Activated effector memory CD4-positive, alpha-beta T cell treated with Interleukin-2 at 50 U/mL for 16 hours (primary cell): Measurements from ENCODE around the gene PC.
"Not testable (repeated sequence)": the region's sequence is repeated elsewhere in the genome, so short reads cannot be mapped to it uniquely, and the experiment has no call there.

Experiments
- DNase-seq: peaks from one replicate; pipeline ENCODE4 v3.0.0-alpha.2; 2020

PC gene

GRCh38 chr11:66958232-66958955 is at the start of gene PC:
Gene PC, minus strand, starts transcription at chr11:66958383. Its CDS starts 86,224 bp downstream, at chr11:66872159.
- peak; percentile 98 for DNase-seq

DNA sequence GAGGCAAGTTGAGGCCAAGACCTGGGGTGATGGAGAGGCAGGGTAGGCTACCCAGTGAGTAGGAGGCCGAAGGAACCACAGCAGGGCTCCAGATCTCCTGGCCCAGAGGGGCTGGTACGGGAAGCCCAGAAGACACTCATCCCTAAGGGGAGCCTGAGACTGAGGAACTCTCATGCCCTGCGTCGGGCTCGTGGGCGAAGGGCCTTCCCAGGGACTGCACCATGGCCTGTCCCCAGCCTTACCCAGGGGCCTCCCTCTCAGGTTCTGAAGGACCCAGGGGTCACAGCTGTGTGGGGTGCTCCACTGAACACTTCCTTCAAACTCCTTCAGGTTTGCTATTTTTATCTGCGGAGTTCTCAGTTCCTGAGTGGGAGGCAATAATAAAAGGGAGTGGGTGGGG is 48.9 kb upstream of the PC start:
- DNase-seq: no peak

DNA sequence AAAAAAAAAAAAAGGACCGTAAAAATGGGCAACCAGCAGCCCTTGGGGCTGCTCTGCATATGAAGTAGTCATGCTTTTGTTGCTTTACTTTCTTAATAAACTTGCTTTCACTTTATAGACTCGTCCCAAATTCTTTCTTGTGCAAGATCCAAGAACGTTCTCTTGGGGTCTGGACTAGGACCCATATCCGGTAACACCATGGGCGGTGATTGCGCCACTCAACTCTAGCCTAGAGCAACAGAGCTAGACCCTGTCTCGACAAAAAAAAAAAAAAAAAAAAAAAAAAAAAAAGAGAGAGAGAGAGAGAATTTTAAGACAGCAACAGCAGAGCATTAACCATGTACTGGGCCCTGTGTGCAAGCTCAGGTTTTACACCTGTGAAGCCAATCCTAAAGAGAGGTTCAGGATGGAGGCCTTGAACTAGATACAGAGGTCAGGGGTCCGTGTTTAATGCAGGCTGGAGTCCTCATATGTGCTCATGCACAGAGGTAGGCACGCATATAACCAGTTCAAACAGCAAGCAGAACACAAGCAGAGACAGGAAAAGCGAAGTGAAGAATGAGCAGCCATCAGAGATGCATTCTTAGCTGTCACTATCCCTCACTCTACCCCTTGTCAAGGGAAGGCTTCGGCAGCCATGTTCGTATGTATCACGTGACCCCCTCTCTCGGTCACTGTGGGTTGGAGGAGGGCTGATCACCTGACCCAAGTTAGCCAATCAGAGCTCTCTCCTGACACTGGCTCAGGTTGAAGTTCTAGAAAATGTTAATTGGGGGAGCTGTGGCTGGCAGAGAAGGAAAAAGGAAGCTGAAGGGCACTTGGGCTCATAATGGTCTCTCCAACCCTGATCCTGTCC is 48.1 kb upstream of the PC start:
- DNase-seq: no peak

DNA sequence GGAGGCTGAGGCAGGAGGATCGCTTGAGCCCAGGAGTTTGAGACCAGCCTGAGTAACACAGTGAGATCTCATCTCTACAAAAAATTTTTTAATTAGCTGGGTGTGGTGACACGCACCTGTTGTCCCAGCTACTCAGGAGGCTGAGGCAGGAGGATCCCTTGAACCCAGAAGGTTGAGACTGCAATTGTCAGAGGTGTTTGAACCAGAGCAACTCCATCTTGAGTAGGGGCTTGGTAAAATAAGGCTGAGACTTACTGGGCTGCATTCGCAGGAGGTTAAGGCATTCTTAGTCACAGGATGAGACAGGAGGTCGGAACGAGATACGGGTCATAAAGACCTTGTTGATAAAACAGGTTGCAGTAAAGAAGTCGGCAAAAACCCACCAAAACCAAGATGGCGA is 47.0 kb upstream of the PC start:
- not testable (repeated sequence) for DNase-seq

GRCh38 chr11:67002921-67003411 is 44.8 kb upstream of the PC start:
- DNase-seq: no peak

DNA sequence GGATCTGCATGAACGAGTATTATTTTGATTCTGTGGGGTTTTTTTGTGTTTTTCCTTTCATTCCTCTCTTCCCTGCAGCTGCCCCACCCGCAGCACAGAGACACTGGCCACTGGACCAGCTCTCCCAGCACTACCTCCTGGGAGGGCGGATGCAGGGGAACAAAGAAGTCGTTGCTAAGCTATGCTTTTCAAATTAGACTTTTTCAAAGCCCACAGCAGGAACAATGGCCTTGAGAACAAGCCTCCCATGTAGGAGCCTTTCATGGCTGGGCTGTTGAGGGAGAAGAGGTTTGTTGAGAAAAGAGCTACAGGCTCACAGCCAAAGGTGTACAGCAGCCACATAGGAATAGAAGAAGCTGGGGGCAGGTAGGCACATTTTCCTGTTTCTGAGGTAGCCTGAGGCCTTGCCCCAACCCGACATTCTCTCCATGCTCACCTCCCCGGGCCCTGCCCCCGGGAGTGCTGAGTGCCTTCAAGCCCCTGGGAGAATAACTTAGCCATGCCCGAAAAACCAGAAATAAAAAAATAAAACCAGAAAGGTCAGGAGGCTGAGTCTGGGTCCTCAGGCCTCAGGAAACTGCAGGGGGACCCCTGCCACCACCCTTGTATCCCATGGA is 44.2 kb upstream of the PC start:
- no peak for DNase-seq

DNA sequence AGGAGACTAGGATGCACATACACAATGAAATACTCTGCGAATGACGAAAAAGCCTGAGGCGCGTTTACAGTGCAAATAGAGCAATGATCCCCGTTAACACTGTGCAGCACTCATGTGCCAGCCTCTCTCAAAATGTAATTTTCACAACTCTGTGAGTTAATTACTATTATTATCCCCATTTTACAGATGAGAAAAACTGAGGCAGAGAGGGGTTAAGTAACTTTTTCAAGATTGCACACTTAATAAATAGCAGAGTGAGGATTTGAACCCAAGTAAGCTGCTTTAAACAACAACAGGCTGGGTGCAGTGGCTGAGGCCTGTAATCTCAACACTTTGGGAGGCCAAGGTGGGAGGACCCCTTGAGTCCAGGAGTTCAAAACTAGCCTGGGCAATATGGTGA is 43.1 kb upstream of the PC start:
- DNase-seq: no peak

DNA sequence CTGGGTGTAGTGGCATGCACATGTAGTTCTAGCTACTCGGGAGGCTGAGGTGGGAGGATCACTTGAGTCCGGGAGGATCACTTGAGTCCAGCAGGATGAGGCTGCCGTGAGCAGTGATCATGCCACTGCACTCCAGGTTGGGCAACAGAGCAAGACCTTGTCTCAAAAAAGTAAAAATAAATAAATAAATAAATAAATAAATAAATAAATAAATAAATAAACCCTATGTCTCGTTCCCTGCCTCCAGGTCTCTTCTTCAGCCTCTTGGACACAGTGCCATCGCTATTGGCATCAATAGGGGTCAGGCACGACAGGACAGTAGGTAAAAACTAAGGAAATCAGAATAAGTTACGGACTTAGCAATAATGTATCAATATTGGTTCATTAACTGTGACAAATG is 41.4 kb upstream of the PC start:
- DNase-seq: no peak

GRCh38 chr11:66996609-66997273 is 38.6 kb upstream of the PC start:
- no peak for DNase-seq

GRCh38 chr11:66992041-66992440 is 33.9 kb upstream of the PC start:
- DNase-seq: no peak

- not testable (repeated sequence) for DNase-seq
Measured at GRCh38 chr11:66989360-66989759, 31.2 kb upstream of the PC start.

- not testable (repeated sequence) for DNase-seq
Measured at GRCh38 chr11:66988741-66989140, 30.6 kb upstream of the PC start.

- DNase-seq: no peak
Measured at GRCh38 chr11:66987924-66988637, 29.9 kb upstream of the PC start.

DNA sequence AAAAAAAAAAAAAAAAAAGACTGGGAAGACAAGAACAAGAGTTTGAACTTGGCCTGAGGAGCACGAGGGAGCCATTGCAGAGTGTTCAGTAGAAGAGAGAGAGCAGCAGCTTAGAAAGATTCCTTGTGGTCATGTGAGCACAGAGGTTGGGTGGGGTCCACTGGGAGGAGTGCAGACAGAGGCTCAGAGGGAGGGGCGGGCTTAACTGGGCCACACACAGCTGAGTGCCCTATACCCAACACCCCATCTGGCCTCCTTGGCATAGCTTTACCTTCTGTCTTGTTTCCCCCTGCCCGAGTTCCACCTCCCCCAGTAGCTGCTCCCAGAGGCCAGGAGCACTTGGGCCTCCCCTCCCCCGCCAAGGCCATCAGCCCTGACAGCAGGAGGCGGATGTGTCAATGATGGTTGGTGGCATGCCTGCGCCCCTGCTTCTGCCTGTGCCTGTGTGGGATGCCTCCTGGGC is 29.0 kb upstream of the PC start:
- DNase-seq: no peak

- DNase-seq: no peak
Measured at GRCh38 chr11:66986178-66986545, 28.0 kb upstream of the PC start.

DNA sequence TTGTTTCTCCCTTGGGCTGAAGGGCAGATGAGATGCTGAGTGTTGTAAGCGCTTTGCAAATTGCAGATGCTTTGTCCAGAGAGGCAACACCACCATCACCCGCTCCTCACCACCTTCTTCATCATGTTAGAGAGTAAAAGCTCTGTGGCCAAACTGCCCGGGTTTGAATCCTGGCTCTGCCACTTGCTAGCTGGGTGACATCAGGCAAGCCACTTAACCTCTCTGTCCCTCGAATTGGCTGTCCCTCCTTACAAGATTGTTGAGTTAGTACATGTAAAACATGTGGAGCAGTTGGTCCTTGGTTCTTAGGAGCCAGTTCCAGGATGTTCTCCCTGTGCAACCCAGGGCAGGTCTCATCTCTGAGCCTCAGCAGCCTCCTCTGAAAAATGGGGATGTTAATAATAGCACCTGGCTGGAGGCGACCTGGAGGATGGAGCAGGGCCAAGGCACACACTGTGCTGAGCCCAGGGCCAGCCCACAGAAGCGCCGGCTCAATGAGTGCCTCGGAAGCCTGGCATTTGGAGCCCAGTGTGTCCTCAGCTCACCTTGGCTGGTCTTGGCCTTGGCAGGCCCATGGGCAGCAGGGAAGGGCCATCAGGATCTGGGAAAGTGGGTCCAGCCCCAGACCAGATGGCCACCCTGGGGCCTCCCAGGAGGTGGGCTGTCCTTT is 27.5 kb upstream of the PC start:
- DNase-seq: no peak

DNA sequence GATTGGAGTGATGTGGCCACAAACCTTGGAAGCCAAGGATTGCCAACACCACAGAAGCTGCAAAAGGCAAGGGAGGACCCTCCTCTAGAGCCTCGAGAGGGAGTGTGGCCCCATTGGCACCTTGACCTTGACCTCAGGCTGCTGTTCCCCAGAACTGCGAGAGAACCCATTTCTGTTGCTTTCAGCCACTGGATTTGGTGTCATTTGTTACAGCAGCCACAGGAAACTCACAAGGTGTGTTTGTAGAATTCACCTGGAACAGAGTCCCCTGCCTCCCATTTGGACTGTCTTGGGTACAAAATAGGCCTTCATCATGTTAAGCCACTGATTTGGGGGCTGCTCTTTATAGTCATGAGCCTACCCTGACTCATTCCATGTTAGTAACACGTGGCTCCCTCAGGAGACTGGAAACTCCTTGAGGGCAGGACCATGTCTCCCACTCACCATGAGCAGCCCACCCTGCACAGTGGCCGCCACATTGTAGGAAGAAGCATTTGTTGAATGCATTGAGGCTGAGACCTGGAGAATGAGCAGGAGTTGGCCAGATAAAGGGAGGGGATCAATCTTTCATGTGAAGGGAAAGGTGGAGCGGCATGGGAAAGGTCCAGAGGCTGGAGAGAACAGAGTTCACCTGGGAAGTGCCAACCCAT is 25.2 kb upstream of the PC start:
- DNase-seq: no peak

GRCh38 chr11:66981976-66982578 is 23.9 kb upstream of the PC start:
- no peak for DNase-seq

DNA sequence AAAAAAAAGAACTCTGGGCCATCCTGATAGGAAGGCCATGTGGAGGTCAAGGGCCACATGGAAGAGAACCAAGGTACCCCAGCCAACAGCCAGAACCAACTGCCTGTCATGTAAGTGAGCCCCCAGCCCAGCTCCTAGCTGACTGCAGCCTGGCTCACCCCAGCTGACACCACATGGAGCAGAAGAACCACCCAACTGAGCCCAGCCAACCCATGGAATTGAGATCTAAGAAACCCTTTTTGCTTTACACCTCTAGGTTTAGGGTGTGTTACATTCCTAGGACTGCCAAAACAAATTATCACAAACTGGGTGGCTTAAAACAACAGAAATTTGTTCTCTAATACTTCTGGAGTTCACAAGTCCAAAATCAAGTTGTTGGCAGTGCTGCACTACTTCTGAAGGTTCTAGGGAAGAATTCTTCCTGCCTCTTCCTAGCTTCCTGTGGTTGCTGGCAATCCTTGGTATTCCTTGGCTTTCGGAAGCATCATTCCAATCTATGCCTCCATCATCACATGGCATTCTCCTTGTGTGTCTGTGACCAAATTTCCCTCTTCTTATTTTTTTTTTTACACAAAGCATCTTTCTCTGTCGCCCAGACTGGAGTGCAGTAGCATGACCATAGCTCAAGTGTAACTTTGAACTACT is 21.3 kb upstream of the PC start:
- no peak for DNase-seq

GRCh38 chr11:66978717-66979116 is 20.5 kb upstream of the PC start:
- DNase-seq: no peak
